22Rv1 (cell line): ENCODE data around the gene CTCFL.

Experiments used
- H3K27ac ChIP-seq: fragments of 450-650 bp; 2 replicates; pipeline ENCODE4 v1.5.1; 2017
- CTCF ChIP-seq: fragments of 450-650 bp; IDR thresholded peaks from 2 replicates; pipeline ENCODE4 v1.5.1; 2017; ENCODE audit warnings: mild to moderate bottlenecking
- ZFX ChIP-seq: fragments of 450-650 bp; IDR thresholded peaks from 2 replicates; pipeline ENCODE4 v1.6.1; 2017; ENCODE audit warnings: antibody characterized with exemption, borderline replicate concordance

The CTCFL gene

DNA sequence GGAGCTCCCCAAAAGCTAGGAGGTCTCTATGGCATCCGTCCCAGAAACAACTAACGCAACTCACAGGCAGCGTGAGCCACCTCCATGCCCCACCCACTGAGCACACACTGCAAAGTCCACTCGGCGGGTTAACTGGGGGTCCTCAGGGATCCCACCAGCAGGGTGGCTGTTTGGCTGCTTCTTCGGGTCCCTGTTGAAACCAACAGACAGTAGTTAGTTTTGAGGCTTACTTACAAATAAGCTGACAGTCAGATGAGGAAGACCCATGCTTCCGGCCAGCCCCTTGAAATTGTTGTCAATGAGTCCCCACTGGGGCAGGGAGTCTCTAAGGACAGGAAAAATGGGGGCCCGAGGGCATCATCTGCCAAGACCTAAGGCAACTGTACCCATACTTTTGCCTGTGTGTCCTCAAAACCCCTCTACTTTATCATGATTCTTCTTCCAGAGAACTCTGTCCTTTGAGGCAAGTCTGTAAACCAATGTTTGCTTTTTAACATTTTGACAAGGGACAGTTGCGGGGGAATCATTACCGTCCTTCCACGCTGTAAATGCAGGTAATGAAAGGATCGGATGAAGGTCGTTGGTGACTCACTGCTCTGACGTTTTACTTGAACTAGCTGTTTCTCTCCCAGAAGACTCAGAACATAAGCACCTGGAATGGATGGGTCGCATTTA lies 33.8 kb upstream of the CTCFL start:
- H3K27ac ChIP-seq = no peak overlapping the region
- no peak for TF ChIP-seq CTCF
- TF ChIP-seq ZFX = no peak

GRCh38 chr20:57557926-57558613 lies 33.1 kb upstream of the CTCFL start:
- H3K27ac ChIP-seq = no peak overlapping the region
- TF ChIP-seq ZFX (no peak), CTCF (no peak)

DNA sequence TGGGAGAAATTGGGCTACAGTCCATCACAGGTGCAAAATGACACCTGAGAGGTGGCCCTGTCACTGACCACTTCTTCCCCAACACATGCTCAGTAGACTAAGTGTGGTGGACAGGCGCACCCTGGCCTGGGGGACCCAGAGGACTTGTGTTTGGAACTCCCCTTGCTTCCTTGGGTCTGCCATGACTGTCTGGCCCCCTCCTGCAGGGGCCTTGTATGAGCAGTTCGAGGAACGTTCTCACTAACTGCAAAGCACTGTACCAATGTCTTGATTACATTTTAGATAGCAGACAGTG lies 32.0 kb upstream of the CTCFL start:
- TF ChIP-seq ZFX = no peak
- H3K27ac ChIP-seq = no peak overlapping the region

- TF ChIP-seq ZFX (no peak), CTCF (no peak)
- no peak overlapping the region for H3K27ac ChIP-seq
Measured at GRCh38 chr20:57555457-57556184, 30.7 kb upstream of the CTCFL start.

DNA sequence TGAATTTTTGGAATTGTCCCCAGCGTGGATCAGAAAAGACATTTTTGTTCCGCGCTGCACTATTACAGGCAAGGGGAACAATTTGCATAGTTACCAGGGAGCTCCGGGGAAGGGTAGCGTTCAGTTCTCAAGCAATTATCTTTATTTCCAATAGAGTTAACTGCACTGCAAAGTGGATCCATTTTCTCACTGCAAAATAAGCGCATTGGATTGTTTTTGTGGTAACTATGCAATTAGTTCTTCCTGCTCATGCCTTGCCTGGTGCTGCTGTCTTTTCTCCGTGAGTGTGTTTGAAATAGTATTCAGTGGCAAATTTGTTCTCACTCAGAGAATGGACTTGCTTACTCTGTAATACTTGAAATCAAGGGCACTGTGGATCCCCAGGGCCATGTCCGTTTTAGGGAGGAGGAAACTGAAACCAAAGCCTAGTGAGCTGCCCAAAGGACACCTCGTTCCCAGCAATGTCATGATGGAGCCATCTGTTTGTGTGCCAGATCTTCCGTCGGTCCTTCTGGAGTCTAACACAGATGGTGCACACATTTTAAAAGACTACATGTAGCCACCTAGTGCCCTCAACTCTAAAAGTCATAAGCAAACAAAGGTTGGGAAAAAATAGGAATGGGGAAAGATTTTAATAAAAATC lies 28.6 kb upstream of the CTCFL start:
- no peak overlapping the region for H3K27ac ChIP-seq
- TF ChIP-seq CTCF = no peak
- TF ChIP-seq ZFX = no peak

GRCh38 chr20:57552471-57552870 lies 27.5 kb upstream of the CTCFL start:
- H3K27ac ChIP-seq = no peak overlapping the region
- TF ChIP-seq ZFX (no peak), CTCF (no peak)

GRCh38 chr20:57548177-57549058 lies 23.5 kb upstream of the CTCFL start:
- no peak overlapping the region for H3K27ac ChIP-seq

More at GRCh38 chr20:57548177-57549058, 23.5 kb upstream of the CTCFL start:
- TF ChIP-seq CTCF (no peak), ZFX (no peak)
